Parathyroid adenoma (tissue), 2 donors: ENCODE results near the gene ATG9B.

ENCODE experiments used
- H2AFZ ChIP-seq: fragments of 300-600 bp; sonication (generic); one replicate; pipeline ENCODE4 v1.7.0; 2017; ENCODE audit warnings: antibody characterized with exemption, mild to moderate bottlenecking
- H3K27ac ChIP-seq: fragments of 300-600 bp; sonication (generic); one replicate; pipeline ENCODE4 v1.7.0; 2017
- H3K27me3 ChIP-seq: fragments of 300-600 bp; sonication (generic); one replicate; pipeline ENCODE4 v1.7.0; 2017; ENCODE audit warnings: low read length; ENCODE audit not compliant: control insufficient read depth, insufficient read depth
- H3K36me3 ChIP-seq: fragments of 300-600 bp; sonication (generic); one replicate; pipeline ENCODE4 v1.7.0; 2017; ENCODE audit warnings: low read length; ENCODE audit not compliant: control insufficient read depth, insufficient read depth
- H3K4me1 ChIP-seq: fragments of 300-600 bp; sonication (generic); one replicate; pipeline ENCODE4 v1.7.0; 2017; ENCODE audit warnings: control low read depth
- H3K4me2 ChIP-seq: fragments of 300-600 bp; sonication (generic); one replicate; pipeline ENCODE4 v1.7.0; 2017; ENCODE audit warnings: low read length
- H3K4me3 ChIP-seq: fragments of 300-600 bp; sonication (generic); one replicate; pipeline ENCODE4 v1.7.0; 2017; ENCODE audit warnings: low read depth, low read length
- H3K79me2 ChIP-seq: fragments of 300-600 bp; sonication (generic); one replicate; pipeline ENCODE4 v1.7.0; 2017; ENCODE audit warnings: control low read depth
- H3K9ac ChIP-seq: fragments of 300-600 bp; sonication (generic); one replicate; pipeline ENCODE4 v1.7.0; 2017; ENCODE audit warnings: mild to moderate bottlenecking
- H3K9me3 ChIP-seq: fragments of 300-600 bp; sonication (generic); one replicate; pipeline ENCODE4 v1.7.0; 2017; ENCODE audit warnings: low read length; ENCODE audit not compliant: control insufficient read depth
- CTCF ChIP-seq: fragments of 300-600 bp; sonication (generic); IDR thresholded peaks from one replicate; pipeline ENCODE4 v1.7.0; 2017; ENCODE audit warnings: antibody characterized with exemption, mild to moderate bottlenecking
- donor health status: primary hyperparathyroidism.

Gene ATG9B

GRCh38 chr7:151015967-151016366, 8.3 kb downstream of the ATG9B start:
- Histone ChIP-seq H3K79me2 (no peaks in the 10 kb centered on the region), H3K9ac (no peak overlapping the region), H3K36me3 (no peaks in the 10 kb centered on the region), H3K27ac (no peak overlapping the region), H2AFZ (no peak overlapping the region), H3K4me3 (no peak overlapping the region), H3K27me3 (no peaks in the 10 kb centered on the region), H3K9me3 (no peaks in the 10 kb centered on the region), H3K4me1 (peaks cover 3% of the 10 kb centered on the region), H3K4me2 (no peak overlapping the region)
- TF ChIP-seq CTCF = no peak

GRCh38 chr7:151014950-151015349, 9.3 kb downstream of the ATG9B start:
- Histone ChIP-seq H2AFZ (no peak overlapping the region), H3K9me3 (no peaks in the 10 kb centered on the region), H3K4me1 (peaks cover 3% of the 10 kb centered on the region), H3K27ac (no peak overlapping the region), H3K36me3 (no peaks in the 10 kb centered on the region), H3K4me2 (no peak overlapping the region), H3K4me3 (no peak overlapping the region), H3K27me3 (no peaks in the 10 kb centered on the region), H3K9ac (no peak overlapping the region), H3K79me2 (no peaks in the 10 kb centered on the region)
- no peak for TF ChIP-seq CTCF

GRCh38 chr7:151013733-151014497, 10.4 kb downstream of the ATG9B start:
- no peak overlapping the region for H3K9ac ChIP-seq
- peak overlapping the region; percentile 70 for H2AFZ ChIP-seq
- no peak for TF ChIP-seq CTCF
- H3K4me3 ChIP-seq = peak overlapping the region; percentile 41
- H3K9me3 ChIP-seq = no peaks in the 10 kb centered on the region
- H3K4me2 ChIP-seq = peak overlapping the region; percentile 71
- H3K4me1 ChIP-seq = peaks cover 3% of the 10 kb centered on the region
- H3K79me2 ChIP-seq = no peaks in the 10 kb centered on the region
- H3K27me3 ChIP-seq = no peaks in the 10 kb centered on the region
- H3K36me3 ChIP-seq = no peaks in the 10 kb centered on the region
- H3K27ac ChIP-seq = no peak overlapping the region

GRCh38 chr7:151013356-151013732, 10.9 kb downstream of the ATG9B start:
- no peaks in the 10 kb centered on the region for H3K9me3 ChIP-seq
- peak overlapping the region; percentile 41 for H3K4me3 ChIP-seq
- peaks cover 2% of the 10 kb centered on the region for H3K4me1 ChIP-seq
- H2AFZ ChIP-seq = peak overlapping the region; percentile 70
- no peaks in the 10 kb centered on the region for H3K36me3 ChIP-seq
- no peak overlapping the region for H3K9ac ChIP-seq
- TF ChIP-seq CTCF = no peak
- H3K79me2 ChIP-seq = no peaks in the 10 kb centered on the region
- H3K4me2 ChIP-seq = peak overlapping the region; percentile 71
- no peak overlapping the region for H3K27ac ChIP-seq
- no peaks in the 10 kb centered on the region for H3K27me3 ChIP-seq

- Histone ChIP-seq H3K4me1 (no peaks in the 10 kb centered on the region), H3K4me3 (no peak overlapping the region), H3K9ac (no peak overlapping the region), H3K9me3 (no peaks in the 10 kb centered on the region), H3K4me2 (no peak overlapping the region), H3K27me3 (no peaks in the 10 kb centered on the region), H3K36me3 (no peaks in the 10 kb centered on the region), H3K27ac (no peak overlapping the region), H3K79me2 (no peaks in the 10 kb centered on the region), H2AFZ (no peak overlapping the region)
- TF ChIP-seq CTCF = peak; percentile 55
Observed at GRCh38 chr7:151012911-151013347, 11.4 kb downstream of the ATG9B start.
